Activated naive CD4-positive, alpha-beta T cell treated with anti-CD3 and anti-CD28 coated beads, Interleukin-2, amount 50 U/mL, for 24 hours (primary cell): ENCODE measurements around the gene C19orf67.
A peak's percentile ranks its signal among the peaks of the same experiment; 100 is the strongest.

Experiments
- H3K27ac Mint-ChIP-seq: one replicate; pipeline ENCODE4 v1.8.0; 2021; ENCODE audit warnings: mild to moderate bottlenecking, mixed read lengths
- H3K27me3 Mint-ChIP-seq: one replicate; pipeline ENCODE4 v1.8.0; 2021; ENCODE audit warnings: mixed read lengths
- H3K36me3 Mint-ChIP-seq: one replicate; pipeline ENCODE4 v1.8.0; 2021; ENCODE audit warnings: mixed read lengths
- H3K4me1 Mint-ChIP-seq: one replicate; pipeline ENCODE4 v1.8.0; 2021; ENCODE audit warnings: mixed read lengths
- H3K4me3 Mint-ChIP-seq: one replicate; pipeline ENCODE4 v1.8.0; 2021; ENCODE audit warnings: mild to moderate bottlenecking, mixed read lengths
- H3K9me3 Mint-ChIP-seq: one replicate; pipeline ENCODE4 v1.8.0; 2021; ENCODE audit warnings: mixed read lengths

The C19orf67 gene

GRCh38 chr19:14114439-14114838 is 28.9 kb upstream of the C19orf67 start:
- H3K27ac Mint-ChIP-seq, result no peak overlapping the region
- H3K4me3 Mint-ChIP-seq, result no peak overlapping the region
- peaks cover 57% of the 10 kb centered on the region for H3K4me1 Mint-ChIP-seq
- no peaks in the 10 kb centered on the region for H3K36me3 Mint-ChIP-seq
- no peaks in the 10 kb centered on the region for H3K9me3 Mint-ChIP-seq
- H3K27me3 Mint-ChIP-seq, result no peaks in the 10 kb centered on the region

DNA sequence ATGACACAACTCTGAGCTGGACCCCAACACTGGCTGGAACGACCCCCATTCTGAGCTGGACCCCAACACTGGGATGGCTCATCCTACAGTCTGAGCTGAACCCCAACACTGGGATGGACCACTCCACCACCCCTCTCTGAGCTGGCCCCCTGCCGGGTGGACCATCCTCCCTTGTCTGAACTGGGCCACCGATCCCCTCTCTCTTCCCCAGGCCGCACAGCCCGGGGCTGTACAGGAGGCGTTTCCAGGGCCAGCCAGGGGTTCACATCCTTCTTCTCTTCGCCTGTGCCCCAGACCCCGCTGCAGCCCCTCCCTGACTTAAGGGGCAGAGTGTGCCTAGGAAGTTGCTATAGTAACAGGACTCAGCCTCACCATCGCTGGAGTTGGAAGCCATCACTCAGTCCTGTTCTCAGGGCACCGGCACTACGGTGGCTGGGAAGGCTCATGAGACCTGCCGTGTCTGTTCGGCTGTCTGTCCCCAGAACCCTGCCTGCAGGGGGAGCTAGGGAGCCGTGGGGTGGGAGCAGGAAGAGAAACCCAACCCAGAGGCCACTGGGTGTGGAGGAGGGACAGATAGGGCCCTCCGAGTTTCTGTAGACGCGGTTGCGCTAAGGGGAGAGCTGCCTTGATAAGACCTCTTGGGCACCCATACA is 28.3 kb upstream of the C19orf67 start:
- Mint-ChIP-seq H3K9me3 (no peaks in the 10 kb centered on the region), H3K4me3 (peak overlapping the region; percentile 23), H3K4me1 (peaks cover 52% of the 10 kb centered on the region), H3K27me3 (no peaks in the 10 kb centered on the region), H3K36me3 (no peaks in the 10 kb centered on the region), H3K27ac (peak overlapping the region; percentile 72)

DNA sequence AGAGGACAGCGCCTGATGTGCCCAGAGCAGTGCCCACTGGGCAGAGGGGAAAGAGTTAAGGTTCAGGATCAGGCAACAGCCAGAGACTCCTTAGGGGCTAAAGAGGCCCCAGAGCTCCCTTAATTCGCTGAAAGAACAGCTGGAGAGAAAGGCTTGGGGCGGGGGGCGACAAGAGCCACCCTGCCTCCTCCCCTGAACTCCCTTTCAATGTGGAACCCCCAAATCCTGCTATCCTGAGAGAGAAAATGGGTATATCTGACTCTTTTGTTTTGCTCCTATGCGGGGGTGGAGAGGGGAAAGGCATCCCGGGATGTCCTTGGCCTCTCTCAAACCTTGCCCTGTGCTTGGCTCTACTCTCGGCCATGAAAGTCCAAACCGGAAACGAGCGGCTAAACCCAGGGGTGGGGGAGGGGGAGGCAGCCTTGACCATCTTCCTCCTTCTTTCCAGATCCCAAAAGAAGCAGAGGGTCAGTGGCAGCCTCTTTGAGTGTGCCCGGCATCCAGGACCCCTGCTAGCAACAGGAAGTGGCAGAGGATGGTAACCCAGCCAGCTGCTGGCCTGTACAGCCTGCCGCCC is 27.3 kb upstream of the C19orf67 start:
- Mint-ChIP-seq H3K27ac (peak overlapping the region; percentile 59), H3K4me1 (peaks cover 47% of the 10 kb centered on the region), H3K4me3 (no peak overlapping the region)

DNA sequence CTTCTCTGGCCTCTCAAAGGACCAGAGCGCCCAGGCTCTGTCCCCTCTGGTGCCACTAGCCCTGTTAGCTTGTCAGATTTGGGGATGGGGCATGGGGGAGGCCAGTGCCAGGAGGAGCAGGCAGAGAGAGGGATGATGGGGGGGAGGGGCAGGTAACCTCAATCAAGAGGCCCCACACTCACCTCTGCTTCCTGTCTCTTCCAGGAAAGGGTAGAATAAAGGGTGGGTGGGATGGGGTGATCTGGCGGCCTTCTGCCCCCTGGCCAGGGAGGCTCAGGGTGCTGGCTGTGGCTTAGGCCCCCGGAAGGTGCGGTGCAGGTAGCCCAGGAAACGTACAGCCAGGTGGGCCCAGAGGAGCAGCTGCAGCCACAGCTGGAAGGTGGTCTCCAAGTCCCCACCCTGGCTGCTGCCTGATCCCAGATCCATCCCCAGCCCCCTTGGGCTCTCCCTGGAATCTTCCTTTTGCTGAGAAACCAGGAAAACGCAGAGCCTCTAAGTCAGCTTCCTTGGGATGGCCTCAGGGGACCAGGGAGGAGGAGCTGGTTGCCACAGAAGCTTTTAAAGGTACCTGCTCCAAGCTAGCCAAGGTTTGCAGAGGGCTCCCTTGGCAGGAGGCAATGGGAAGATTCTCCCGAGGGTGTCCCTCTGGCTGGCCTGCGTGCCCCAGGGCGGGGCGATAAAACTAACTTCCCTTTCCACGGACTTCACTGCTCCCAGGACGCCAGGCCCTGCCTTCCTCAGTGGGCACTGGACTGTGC is 26.6 kb upstream of the C19orf67 start:
- Mint-ChIP-seq H3K4me1 (peaks cover 47% of the 10 kb centered on the region), H3K27ac (no peak overlapping the region), H3K9me3 (no peaks in the 10 kb centered on the region), H3K36me3 (no peaks in the 10 kb centered on the region), H3K4me3 (no peak overlapping the region), H3K27me3 (no peaks in the 10 kb centered on the region)

More for the DNA sequence above, 27.3 kb upstream of the C19orf67 start:
- Mint-ChIP-seq H3K9me3 (no peaks in the 10 kb centered on the region), H3K27me3 (no peaks in the 10 kb centered on the region), H3K36me3 (no peaks in the 10 kb centered on the region)

DNA sequence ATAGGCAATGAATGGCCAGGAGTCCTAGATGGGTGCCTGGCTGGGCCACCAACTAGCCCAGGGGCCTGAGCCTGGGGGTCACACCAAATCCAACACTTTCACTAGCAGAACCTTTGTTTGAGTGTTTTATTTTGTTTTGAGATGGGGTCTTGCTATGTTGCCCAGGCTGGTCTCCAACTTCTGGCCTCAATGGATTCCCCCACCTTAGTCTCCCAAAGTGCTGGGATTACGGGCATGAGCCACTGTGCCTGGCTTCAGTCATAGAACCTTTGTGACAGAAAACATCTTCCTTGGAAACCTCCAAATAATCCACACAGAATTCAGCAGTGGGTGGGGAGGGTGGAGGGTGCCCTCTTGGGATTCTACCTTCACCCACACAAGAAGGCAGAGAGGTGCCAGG is 25.9 kb upstream of the C19orf67 start:
- Mint-ChIP-seq H3K27ac (no peak overlapping the region), H3K4me3 (no peak overlapping the region), H3K36me3 (no peaks in the 10 kb centered on the region), H3K9me3 (no peaks in the 10 kb centered on the region), H3K4me1 (peaks cover 44% of the 10 kb centered on the region), H3K27me3 (no peaks in the 10 kb centered on the region)

DNA sequence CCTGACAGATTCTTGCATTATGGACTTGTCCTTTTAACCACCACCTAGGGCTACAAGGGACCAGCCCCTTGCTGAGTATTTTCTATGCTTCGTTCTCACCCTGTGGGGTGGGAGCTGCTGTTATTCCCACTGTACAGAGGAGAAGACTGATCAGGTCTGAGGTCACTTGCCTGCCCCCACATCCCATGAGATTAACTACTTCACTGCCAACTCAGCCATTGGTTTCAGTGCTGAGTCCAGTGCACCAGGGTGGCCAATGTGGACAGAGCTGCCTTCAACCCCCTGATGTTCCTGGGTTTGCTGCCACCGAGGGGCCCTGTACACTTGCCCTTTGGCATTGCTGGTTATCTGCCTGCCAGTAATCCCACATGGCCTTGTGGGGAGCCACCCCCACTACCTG is 25.1 kb upstream of the C19orf67 start:
- Mint-ChIP-seq H3K9me3 (no peaks in the 10 kb centered on the region), H3K27me3 (no peaks in the 10 kb centered on the region), H3K4me1 (peaks cover 36% of the 10 kb centered on the region), H3K36me3 (no peaks in the 10 kb centered on the region), H3K27ac (no peak overlapping the region), H3K4me3 (no peak overlapping the region)

GRCh38 chr19:14107581-14108461 is 22.2 kb upstream of the C19orf67 start:
- H3K27me3 Mint-ChIP-seq, result no peaks in the 10 kb centered on the region
- H3K4me1 Mint-ChIP-seq, result peaks cover 14% of the 10 kb centered on the region
- no peaks in the 10 kb centered on the region for H3K9me3 Mint-ChIP-seq
- peak overlapping the region; percentile 41 for H3K27ac Mint-ChIP-seq
- no peaks in the 10 kb centered on the region for H3K36me3 Mint-ChIP-seq
- H3K4me3 Mint-ChIP-seq, result no peak overlapping the region

DNA sequence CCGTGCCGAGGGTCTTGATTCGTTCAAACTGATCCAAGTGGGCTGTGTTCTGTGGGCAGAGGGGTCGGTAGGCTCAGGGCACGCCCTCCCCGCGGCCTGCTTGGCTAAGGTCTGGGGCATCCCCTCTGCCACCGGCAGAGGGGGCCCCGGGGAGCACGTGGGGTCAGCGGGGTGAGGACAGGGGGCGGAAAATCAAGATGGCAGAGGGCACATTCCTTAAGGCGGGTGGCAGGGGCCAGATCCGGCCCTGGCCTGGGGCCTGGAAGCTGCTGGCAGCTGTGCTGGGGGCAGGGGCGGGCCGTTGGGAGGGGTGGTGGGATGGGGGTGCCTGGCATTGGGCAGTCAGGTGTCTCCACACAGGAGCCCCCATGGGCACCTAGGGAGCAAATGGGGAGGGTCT is 21.3 kb upstream of the C19orf67 start:
- no peaks in the 10 kb centered on the region for H3K27me3 Mint-ChIP-seq
- H3K4me1 Mint-ChIP-seq, result peaks cover 8% of the 10 kb centered on the region
- no peak overlapping the region for H3K4me3 Mint-ChIP-seq
- no peak overlapping the region for H3K27ac Mint-ChIP-seq
- no peaks in the 10 kb centered on the region for H3K36me3 Mint-ChIP-seq
- H3K9me3 Mint-ChIP-seq, result no peaks in the 10 kb centered on the region

DNA sequence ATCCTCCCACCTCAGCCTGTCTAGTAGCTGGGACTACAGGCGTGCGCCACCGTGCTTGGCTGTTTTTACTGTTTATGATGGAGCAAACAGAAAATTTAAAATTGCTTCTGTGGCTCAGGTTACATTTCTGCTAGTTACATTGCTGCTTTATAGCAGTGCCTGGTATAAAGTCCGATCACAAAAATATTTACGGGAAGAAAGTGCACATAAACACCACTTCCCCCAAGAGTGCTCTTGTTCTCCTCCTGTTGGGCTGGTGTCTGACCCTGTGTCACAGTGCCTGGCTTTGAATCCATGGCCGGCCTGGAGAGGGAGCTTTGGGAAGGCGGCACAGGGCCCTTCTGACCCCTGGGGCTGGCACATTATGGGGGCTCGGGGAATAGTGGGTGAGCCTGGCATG is 20.1 kb upstream of the C19orf67 start:
- H3K27me3 Mint-ChIP-seq, result no peaks in the 10 kb centered on the region
- peaks cover 1% of the 10 kb centered on the region for H3K36me3 Mint-ChIP-seq
- no peaks in the 10 kb centered on the region for H3K9me3 Mint-ChIP-seq
- H3K27ac Mint-ChIP-seq, result no peak overlapping the region
- H3K4me3 Mint-ChIP-seq, result no peak overlapping the region
- H3K4me1 Mint-ChIP-seq, result peaks cover 3% of the 10 kb centered on the region

DNA sequence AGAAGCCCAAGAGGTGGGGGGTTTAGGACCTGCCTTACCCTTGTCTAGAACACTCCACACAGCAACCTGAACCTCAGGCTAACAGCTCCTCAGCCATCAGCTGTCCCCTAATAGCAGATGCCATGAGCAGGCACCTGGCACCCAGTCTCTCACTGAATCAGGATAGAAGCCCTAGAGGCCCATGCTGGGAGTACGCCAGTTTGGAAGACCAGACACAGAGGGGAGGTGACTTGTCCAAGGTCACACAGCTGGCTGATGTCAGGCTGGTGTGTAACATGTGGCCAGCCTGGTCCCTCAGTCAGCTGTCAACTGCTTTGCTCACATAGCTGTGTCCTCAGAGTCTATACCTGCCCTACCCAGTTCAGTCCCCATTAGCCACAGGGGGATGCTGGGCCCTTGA is 17.7 kb upstream of the C19orf67 start:
- no peaks in the 10 kb centered on the region for H3K27me3 Mint-ChIP-seq
- no peaks in the 10 kb centered on the region for H3K4me1 Mint-ChIP-seq
- no peak overlapping the region for H3K4me3 Mint-ChIP-seq
- H3K9me3 Mint-ChIP-seq, result no peaks in the 10 kb centered on the region
- H3K36me3 Mint-ChIP-seq, result peaks cover 2% of the 10 kb centered on the region
- H3K27ac Mint-ChIP-seq, result no peak overlapping the region

DNA sequence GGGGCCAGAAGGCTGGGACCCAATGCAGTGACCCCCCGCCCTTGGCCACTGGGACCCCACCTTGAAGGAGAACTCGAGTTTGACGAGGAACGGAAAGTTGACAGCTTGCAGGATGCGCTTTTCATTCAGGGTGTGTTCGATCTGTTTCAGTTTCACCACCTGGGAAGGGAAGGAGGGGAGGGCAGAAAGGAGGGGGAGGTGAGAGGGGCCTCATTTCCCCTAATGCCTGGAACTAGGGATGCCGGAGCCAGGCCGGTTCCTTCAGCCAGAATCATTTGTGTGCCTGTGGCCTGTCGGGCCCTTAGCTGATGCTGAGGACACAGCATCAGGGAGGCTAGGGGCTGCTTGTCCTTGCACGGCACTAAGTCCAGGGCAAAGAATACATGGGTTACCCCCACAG is 17.2 kb upstream of the C19orf67 start:
- Mint-ChIP-seq H3K36me3 (peaks cover 2% of the 10 kb centered on the region), H3K9me3 (no peaks in the 10 kb centered on the region), H3K27me3 (no peaks in the 10 kb centered on the region), H3K27ac (no peak overlapping the region), H3K4me3 (no peak overlapping the region), H3K4me1 (no peaks in the 10 kb centered on the region)

- no peaks in the 10 kb centered on the region for H3K9me3 Mint-ChIP-seq
- peaks cover 2% of the 10 kb centered on the region for H3K36me3 Mint-ChIP-seq
- H3K27me3 Mint-ChIP-seq, result no peaks in the 10 kb centered on the region
- no peak overlapping the region for H3K27ac Mint-ChIP-seq
- no peaks in the 10 kb centered on the region for H3K4me1 Mint-ChIP-seq
- no peak overlapping the region for H3K4me3 Mint-ChIP-seq
These were observed 16.6 kb upstream of the C19orf67 start for GRCh38 chr19:14102102-14102696.

DNA sequence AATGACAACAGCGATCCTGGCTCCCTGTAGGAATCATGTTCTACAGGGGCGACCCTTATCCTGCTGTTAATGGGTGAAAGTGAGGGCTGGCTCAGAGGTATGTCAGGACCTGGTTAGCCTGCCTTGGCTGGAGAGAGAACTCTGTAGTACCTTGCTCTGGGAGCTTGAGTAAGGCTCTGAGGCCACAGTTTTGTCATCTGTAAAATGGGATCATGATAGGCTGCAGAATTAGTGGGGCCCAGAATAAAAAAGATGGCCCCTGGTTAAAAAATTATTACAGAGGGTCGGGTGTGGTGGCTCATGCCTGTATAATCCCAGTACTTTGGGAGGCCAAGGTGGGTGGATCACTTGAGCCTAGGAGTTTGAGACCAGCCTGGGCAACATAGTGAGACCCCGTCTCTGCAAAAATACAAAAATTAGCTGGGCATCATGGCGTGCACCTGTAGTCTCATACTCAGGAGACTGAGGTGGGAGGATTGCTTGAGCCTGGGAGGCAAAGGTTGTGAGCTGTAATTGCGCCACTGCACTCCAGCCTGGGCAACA is 15.5 kb upstream of the C19orf67 start:
- H3K27ac Mint-ChIP-seq, result peak overlapping the region; percentile 46
- no peaks in the 10 kb centered on the region for H3K4me1 Mint-ChIP-seq
- H3K9me3 Mint-ChIP-seq, result no peaks in the 10 kb centered on the region
- no peaks in the 10 kb centered on the region for H3K27me3 Mint-ChIP-seq
- H3K4me3 Mint-ChIP-seq, result no peak overlapping the region
- peaks cover 4% of the 10 kb centered on the region for H3K36me3 Mint-ChIP-seq

- Mint-ChIP-seq H3K4me3 (no peak overlapping the region), H3K9me3 (no peaks in the 10 kb centered on the region), H3K27me3 (no peaks in the 10 kb centered on the region), H3K36me3 (peaks cover 7% of the 10 kb centered on the region), H3K4me1 (peaks cover 4% of the 10 kb centered on the region), H3K27ac (no peak overlapping the region)
These were observed 12.1 kb upstream of the C19orf67 start for GRCh38 chr19:14097532-14098151.
